IPS DF 19.7 (cell line): ENCODE measurements around the gene CYP1A2.

ENCODE experiments used
- DNase-seq: peaks from one replicate; pipeline ENCODE4 v3.0.0-alpha.2; 2013; ENCODE audit warnings: low read depth, low spot score

Gene CYP1A2

DNA sequence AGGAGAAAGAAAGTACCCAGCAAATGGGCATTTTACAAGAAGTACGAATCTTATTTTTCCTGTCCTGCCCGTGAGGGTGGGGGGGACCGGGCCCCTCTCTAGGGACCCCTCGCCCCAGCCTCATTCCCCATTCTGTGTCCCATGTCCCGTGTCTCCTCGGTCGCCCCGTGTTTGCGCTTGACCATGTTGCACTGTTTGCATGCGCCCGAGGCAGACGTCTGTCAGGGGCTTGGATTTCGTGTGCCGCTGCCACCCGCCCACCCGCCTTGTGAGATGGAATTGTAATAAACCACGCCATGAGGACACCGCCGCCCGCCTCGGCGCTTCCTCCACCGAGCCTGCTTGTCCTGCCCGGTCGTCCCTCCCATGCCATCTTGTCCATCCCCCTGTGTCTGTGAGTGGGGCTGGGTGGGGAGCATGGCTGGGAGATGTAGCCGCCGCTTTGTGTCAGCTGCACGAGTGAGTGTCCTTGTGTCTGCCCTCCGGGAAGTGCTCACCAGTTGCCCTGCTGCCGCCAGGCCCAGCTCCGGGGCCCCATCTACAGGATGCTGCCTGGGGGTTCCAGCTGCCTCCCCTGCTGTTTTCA is 54.3 kb downstream of the CYP1A2 start:
- no peak for DNase-seq

DNA sequence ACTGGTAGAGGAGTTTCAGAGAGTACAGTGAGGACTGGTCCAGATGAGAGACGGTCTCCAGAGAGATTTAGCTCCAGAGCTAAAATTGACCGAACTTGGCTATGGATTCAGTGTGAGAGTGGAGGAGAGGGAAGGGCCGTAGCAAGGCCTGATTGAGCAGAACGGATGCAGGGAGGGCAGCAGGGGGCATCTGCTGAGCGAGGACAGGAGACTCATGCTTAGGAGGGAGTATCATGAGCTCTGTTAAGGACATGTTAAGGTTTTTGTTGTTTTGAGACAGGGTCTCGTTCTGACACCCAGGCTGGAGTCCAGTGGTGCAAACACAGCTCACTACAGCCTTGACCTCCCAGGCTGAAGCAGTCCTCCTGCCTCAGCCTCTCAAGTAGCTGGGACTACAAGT is 56.3 kb downstream of the CYP1A2 start:
- DNase-seq = no peak
